IMR-90 (cell line): ENCODE data around the gene TROAP. TPM values are rescaled to one million over a fixed set of nuclear protein-coding genes. Genes with fewer than 3 reads are reported as not detected.

Experiments
- ATAC-seq: fragments of 200-7000 bp; cut with Tn5 transposase; 2 replicates; pipeline ENCODE4 v1.9.1; 2020; ENCODE audit warnings: low read depth, mild to moderate bottlenecking, moderate library complexity
- BruUV-seq: library from RNA; stranded (reverse); fragments of 400-500 nt; replicated peaks from 2 replicates; lab custom pipeline; 2021; lab: Mats Ljungman, UMichigan
- CTCF ChIA-PET: fragments of 300-600 bp; formaldehyde crosslinking; extraction: SDS; loops from one replicate; lab custom pipeline; 2021; ENCODE audit warnings: antibody characterized with exemption; lab: Yijun Ruan, JAX
- POLR2A ChIA-PET: fragments of 300-600 bp; sonication (Branson Sonifier 250); formaldehyde crosslinking; loops from one replicate; lab custom pipeline; 2022; ENCODE audit warnings: antibody characterized with exemption; ENCODE audit not compliant: unreplicated experiment; lab: Charles Lee
- DNase-seq: peaks from one replicate; pipeline ENCODE4 v3.0.0; 2013
- H2AFZ ChIP-seq: replicated peaks from 2 replicates; pipeline ENCODE3; 2013; ENCODE audit warnings: low read length, mild to moderate bottlenecking; ENCODE audit not compliant: poor library complexity
- H2AK5ac ChIP-seq: 2 replicates; pipeline ENCODE4 v1.6.1; 2013; ENCODE audit warnings: low read depth, low read length, inconsistent platforms
- H2AK9ac ChIP-seq: replicated peaks from 2 replicates; pipeline ENCODE3; 2013; ENCODE audit warnings: mild to moderate bottlenecking, low read depth, low read length, moderate library complexity; ENCODE audit not compliant: poor library complexity
- H2BK120ac ChIP-seq: 2 replicates; pipeline ENCODE4 v1.6.1; 2013; ENCODE audit warnings: low read depth, low read length, inconsistent platforms
- H2BK15ac ChIP-seq: 3 replicates; pipeline ENCODE4 v1.6.1; 2013; ENCODE audit warnings: low read depth, low read length, inconsistent platforms
- H2BK20ac ChIP-seq: 2 replicates; pipeline ENCODE4 v1.6.1; 2013; ENCODE audit warnings: low read depth, mild to moderate bottlenecking, inconsistent platforms, low read length, moderate library complexity
- H2BK5ac ChIP-seq: 2 replicates; pipeline ENCODE4 v1.6.1; 2013; ENCODE audit warnings: mild to moderate bottlenecking, low read depth, low read length, inconsistent platforms; ENCODE audit not compliant: poor library complexity, severe bottlenecking
- H3K14ac ChIP-seq: replicated peaks from 2 replicates; pipeline ENCODE4 v1.6.1; 2013; ENCODE audit warnings: low read depth, low read length, inconsistent platforms
- H3K18ac ChIP-seq: 2 replicates; pipeline ENCODE4 v1.6.1; 2013; ENCODE audit warnings: low read depth, low read length, control low read depth
- H3K23ac ChIP-seq: 2 replicates; pipeline ENCODE4 v1.6.1; 2013; ENCODE audit warnings: low read depth, low read length, inconsistent platforms
- H3K27ac ChIP-seq: 2 replicates; pipeline ENCODE4 v1.5.1; 2013; ENCODE audit warnings: mild to moderate bottlenecking, control low read depth, low read length; ENCODE audit not compliant: insufficient read depth
- H3K27me3 ChIP-seq: 2 replicates; pipeline ENCODE4 v1.6.1; 2013; ENCODE audit warnings: low read length; ENCODE audit not compliant: control insufficient read depth, insufficient read depth
- H3K36me3 ChIP-seq: 2 replicates; pipeline ENCODE4 v1.6.1; 2013; ENCODE audit warnings: low read length, mixed read lengths; ENCODE audit not compliant: control insufficient read depth, insufficient read depth
- H3K4ac ChIP-seq: 2 replicates; pipeline ENCODE4 v1.6.1; 2013; ENCODE audit warnings: low read depth, low read length, inconsistent platforms
- H3K4me1 ChIP-seq: 2 replicates; pipeline ENCODE4 v1.6.1; 2013; ENCODE audit warnings: low read length, mixed read lengths; ENCODE audit not compliant: control insufficient read depth, insufficient read depth
- H3K4me2 ChIP-seq: 2 replicates; pipeline ENCODE4 v1.6.1; 2013; ENCODE audit warnings: low read depth, mild to moderate bottlenecking, control low read depth, low read length, moderate library complexity
- H3K4me3 ChIP-seq: 2 replicates; pipeline ENCODE4 v1.5.1; 2013; ENCODE audit warnings: low read depth, mild to moderate bottlenecking, control low read depth, low read length, moderate library complexity; ENCODE audit not compliant: insufficient read depth
- H3K56ac ChIP-seq: 2 replicates; pipeline ENCODE4 v1.6.1; 2013; ENCODE audit warnings: low read length, inconsistent platforms; ENCODE audit not compliant: insufficient read depth; ENCODE audit errors: extremely low read depth
- H3K79me1 ChIP-seq, 2 experiments: 2 replicates each; pipeline ENCODE4 v1.6.1; 2013; ENCODE audit warnings: low read length in 2 of 2, inconsistent platforms in 1 of 2, low read depth in 1 of 2
- H3K9ac ChIP-seq: 2 replicates; pipeline ENCODE4 v1.6.1; 2013; ENCODE audit warnings: low read depth, low read length, control low read depth
- H3K9me1 ChIP-seq: 2 replicates; pipeline ENCODE4 v1.6.1; 2013; ENCODE audit warnings: low read length, inconsistent platforms; ENCODE audit not compliant: insufficient read depth
- H3K9me3 ChIP-seq: 2 replicates; pipeline ENCODE4 v1.6.1; 2013; ENCODE audit warnings: low read length; ENCODE audit not compliant: control insufficient read depth, insufficient read depth
- H4K20me1 ChIP-seq: 2 replicates; pipeline ENCODE4 v1.6.1; 2013; ENCODE audit warnings: low read length, inconsistent platforms; ENCODE audit not compliant: insufficient read depth
- H4K5ac ChIP-seq: 2 replicates; pipeline ENCODE4 v1.6.1; 2013; ENCODE audit warnings: mild to moderate bottlenecking, low read depth, low read length, control low read depth
- H4K8ac ChIP-seq, 2 experiments: 2 replicates each; pipeline ENCODE4 v1.6.1; 2013; ENCODE audit warnings: low read depth in 2 of 2, low read length in 2 of 2, control low read depth in 1 of 2, inconsistent platforms in 1 of 2
- H4K91ac ChIP-seq: 2 replicates; pipeline ENCODE4 v1.6.1; 2013; ENCODE audit warnings: low read depth, low read length, inconsistent platforms; ENCODE audit not compliant: insufficient read depth
- BHLHE40 ChIP-seq: fragments of 150-350 bp; IDR thresholded peaks from 2 replicates; pipeline ENCODE4 v1.6.1; 2016; ENCODE audit warnings: mild to moderate bottlenecking, low read depth, low read length
- CEBPB ChIP-seq: IDR thresholded peaks from 2 replicates; pipeline ENCODE4 v1.6.1; 2012; ENCODE audit warnings: low read depth, low read length, improper control_type of control experiment
- CTCF ChIP-seq: conservative IDR thresholded peaks from 2 replicates; pipeline ENCODE4 v1.5.1; 2012; ENCODE audit warnings: mild to moderate bottlenecking, low read depth, low read length, improper control_type of control experiment
- FOS ChIP-seq: fragments of 150-350 bp; IDR thresholded peaks from 2 replicates; pipeline ENCODE4 v1.6.1; 2016; ENCODE audit warnings: low read depth, low read length
- MAFK ChIP-seq: IDR thresholded peaks from 2 replicates; pipeline ENCODE4 v1.6.1; 2012; ENCODE audit warnings: low read depth, low read length, improper control_type of control experiment
- RAD21 ChIP-seq: IDR thresholded peaks from 2 replicates; pipeline ENCODE4 v1.6.1; 2012; ENCODE audit warnings: low read length, improper control_type of control experiment
- RFX5 ChIP-seq: IDR thresholded peaks from 2 replicates; pipeline ENCODE4 v1.8.0; 2012; ENCODE audit warnings: low read depth, mild to moderate bottlenecking, low read length, moderate library complexity
- WGBS, 2 experiments: methylation state at CpG; one replicate each; pipeline versions ENCODE4 v1.1.5 to v1.1.7; 2013; ENCODE audit warnings: missing lambda C conversion rate in 2 of 2; ENCODE audit not compliant: insufficient read length in 1 of 2; ENCODE audit errors: extremely low coverage in 2 of 2; 5-methylcytosine and 5-hydroxymethylcytosine counted together
- dilution Hi-C: fragments of 300-500 bp; cut with HindIII; formaldehyde crosslinking; loops from one replicate; pipeline ENCODE4 v1.14.3; 2018; ENCODE audit warnings: low sequenced_read_pairs; ENCODE audit not compliant: unreplicated experiment
- in situ Hi-C: fragments of 300-500 bp; cut with MboI; formaldehyde crosslinking; loops from 3 replicates; pipeline ENCODE4 v1.14.3; 2019; ENCODE audit warnings: low sequenced_read_pairs, inconsistent platforms, mixed read lengths
- intact Hi-C: fragments of 100-400 bp; cut with micrococcal nuclease; formaldehyde crosslinking; loops from 2 replicates; pipeline ENCODE4 v1.10.0; 2022
- polyA plus RNA-seq, 3 experiments: library from polyadenylated mRNA; depleted of rRNA; stranded (reverse); fragments of >200 nt; gene quantifications; 2 replicates each; pipeline ENCODE4 v1.2.3, GENCODE V29; 2012; ENCODE audit warnings: low replicate concordance in 1 of 3
- total RNA-seq: library from RNA; depleted of rRNA; stranded (reverse); fragments of >200 nt; gene quantifications from 2 replicates; pipeline ENCODE4 v1.2.3, GENCODE V29; 2012

TROAP gene
- total and polyA plus RNA-seq, 2 of the 4 experiments (the other 2 are of a cell fraction), result 21.5 to 29.3 TPM

GRCh38 chr12:49287876-49288275 is 35.2 kb upstream of the TROAP start:
- H3K4me1 ChIP-seq, result no peaks in the 10 kb centered on the region
- no peaks in the 10 kb centered on the region for H4K20me1 ChIP-seq
- H2BK20ac ChIP-seq, result no peak overlapping the region
- ChIA-PET POLR2A (no interaction called here), CTCF (interaction anchor here (1.0 to 2.3 kb wide), 4 partner anchors 8 to 226 kb away, joined by 3 to 7 read pairs (median 4); partner anchors contain the start of gene DNAJC22)
- no peaks in the 10 kb centered on the region for H3K79me1 ChIP-seq
- peaks cover 3% of the 10 kb centered on the region for H3K9me3 ChIP-seq
- WGBS, 2 experiments, result no CpG with 5 or more reads among the region's 6 CpGs
- no peak overlapping the region for H3K23ac ChIP-seq
- no peak overlapping the region for H2AK9ac ChIP-seq
- H3K4me3 ChIP-seq, result no peak overlapping the region
- no TSS peak for BruUV-seq
- H3K4ac ChIP-seq, result no peak overlapping the region
- no peak overlapping the region for H4K5ac ChIP-seq
- no peak overlapping the region for H4K8ac ChIP-seq
- TF ChIP-seq CEBPB (no peak), RFX5 (no peak), BHLHE40 (no peak), MAFK (no peak), FOS (no peak), RAD21 (no peak), CTCF (no peak)
- intact Hi-C loops (loop anchor here (1.0 to 2.0 kb wide), 4 partner anchors 49 to 293 kb away; partner anchors contain the start of gene C1QL4), dilution Hi-C loops (no loop called here), in situ Hi-C loops (no loop called here)
- DNase-seq (no peak), ATAC-seq (peak; percentile 33)
- H2BK5ac ChIP-seq, result no peak overlapping the region
- no peak overlapping the region for H3K27ac ChIP-seq
- no peak overlapping the region for H2BK120ac ChIP-seq
- no peak overlapping the region for H3K56ac ChIP-seq
- no peak overlapping the region for H3K9ac ChIP-seq
- no peak overlapping the region for H3K14ac ChIP-seq
- H2BK15ac ChIP-seq, result no peak overlapping the region
- peaks cover 14% of the 10 kb centered on the region for H3K27me3 ChIP-seq
- no peak overlapping the region for H2AK5ac ChIP-seq
- H3K18ac ChIP-seq, result no peak overlapping the region
- H3K9me1 ChIP-seq, result no peaks in the 10 kb centered on the region
- H3K36me3 ChIP-seq, result no peaks in the 10 kb centered on the region
- H4K91ac ChIP-seq, result no peak overlapping the region
- no peak overlapping the region for H3K4me2 ChIP-seq
- H2AFZ ChIP-seq, result no peak overlapping the region
